GM21786 (cell line): Measurements from ENCODE around the gene SLC30A10.
"Not testable (repeated sequence)": the region's sequence is repeated elsewhere in the genome, so short reads cannot be mapped to it uniquely, and the experiment has no call there.

ENCODE experiments used
- ATAC-seq: cut with Tn5 transposase; IDR thresholded peaks from one replicate; pipeline ENCODE4 v1.9.1; 2021; ENCODE audit not compliant: unreplicated experiment

The SLC30A10 gene

DNA sequence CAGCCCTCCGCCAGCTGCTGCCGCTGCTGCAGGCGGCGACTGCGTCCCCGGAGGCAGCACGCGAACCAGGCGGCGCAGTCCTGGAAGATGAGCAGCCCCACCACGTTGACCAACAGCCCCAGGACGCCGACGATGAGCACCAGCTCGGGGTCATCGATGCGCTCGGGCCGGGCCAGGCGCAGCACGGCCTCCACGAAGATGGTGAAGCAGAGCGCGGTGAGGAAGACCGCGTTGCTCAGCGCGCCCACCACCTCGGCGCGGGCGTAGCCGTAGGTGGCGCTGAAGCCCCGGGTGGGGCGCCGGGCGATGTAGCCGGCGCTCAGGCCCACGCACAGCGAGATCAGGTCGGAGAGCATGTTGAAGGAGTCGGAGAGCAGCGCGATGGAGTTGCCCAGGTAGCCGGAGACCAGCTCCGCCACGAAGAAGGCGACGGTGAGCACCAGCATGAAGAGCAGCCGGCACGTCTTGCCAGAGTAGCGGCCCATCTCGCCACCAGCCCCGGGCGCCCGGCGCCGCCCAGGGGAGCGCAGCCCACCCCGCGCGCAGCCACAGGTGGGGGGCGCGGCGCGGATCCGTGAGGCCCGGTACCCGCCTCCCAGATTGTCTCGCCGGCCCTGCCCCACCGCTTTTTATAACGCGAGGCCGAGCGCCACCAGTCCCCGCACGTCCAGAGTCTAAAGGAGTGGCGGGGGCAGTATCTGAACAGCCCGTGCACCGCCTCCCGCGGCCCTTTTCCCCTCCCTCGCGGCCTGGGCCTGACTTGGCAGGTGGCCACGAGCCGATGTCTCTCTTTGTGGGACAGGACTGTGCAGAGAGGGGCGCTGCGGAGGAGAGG lies at the start of gene SLC30A10:
Gene SLC30A10, minus strand, starts transcription at position 602 of the 835 bp plus-strand sequence. Its CDS starts 117 bp downstream, at position 485.
- no peak for ATAC-seq

DNA sequence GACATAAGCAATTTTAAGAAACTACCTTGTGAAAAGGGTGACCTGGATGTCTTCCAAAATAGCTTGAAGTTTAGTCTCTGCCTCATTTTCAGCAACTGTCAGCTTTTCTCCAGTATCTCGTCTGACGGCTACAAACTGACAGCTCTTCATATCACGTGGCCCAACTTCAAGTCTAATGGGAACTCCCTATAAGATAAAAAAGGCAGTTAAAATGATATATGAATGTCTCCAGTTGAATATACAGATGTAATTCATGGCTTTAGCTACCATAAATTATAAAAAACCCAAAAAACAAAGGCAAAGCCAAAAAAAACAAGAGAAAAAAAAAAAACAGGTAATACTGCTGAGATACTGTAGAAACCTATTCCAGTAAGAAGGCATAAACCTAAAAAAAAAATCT lies 44.9 kb upstream of the SLC30A10 start:
- ATAC-seq = no peak

DNA sequence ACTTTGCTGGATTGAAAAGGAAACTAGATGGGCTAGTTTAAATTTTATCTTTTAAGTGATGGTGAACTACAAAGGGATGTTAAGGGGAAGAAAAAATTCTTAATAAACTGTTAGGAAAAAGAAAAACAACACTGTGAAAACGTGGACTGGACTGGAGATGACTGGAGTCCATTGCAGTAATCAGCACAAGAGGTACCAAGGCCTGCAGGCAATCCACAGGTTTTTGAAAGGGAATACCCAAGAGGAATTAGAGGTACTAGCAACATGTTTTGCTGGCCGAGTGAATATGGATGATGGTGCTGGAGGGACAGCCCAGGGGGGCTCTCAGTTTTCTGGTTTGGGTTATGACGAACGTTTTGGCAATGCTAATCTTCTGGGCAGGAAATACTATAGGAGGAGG lies 39.0 kb upstream of the SLC30A10 start:
- ATAC-seq = no peak

DNA sequence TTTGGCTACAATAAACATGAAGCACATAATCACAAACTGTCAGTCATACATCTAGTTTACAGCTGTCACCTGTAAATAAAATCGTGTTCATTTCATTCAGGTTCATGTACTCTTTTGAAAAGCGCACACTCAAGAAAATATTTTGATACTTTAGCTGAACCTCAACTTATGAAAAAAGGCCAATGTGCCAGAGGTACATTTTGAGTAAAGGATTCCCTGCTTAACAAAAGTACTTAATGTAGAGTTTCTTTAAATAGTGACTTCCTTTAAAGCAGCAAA lies 37.7 kb upstream of the SLC30A10 start:
- ATAC-seq = no peak

DNA sequence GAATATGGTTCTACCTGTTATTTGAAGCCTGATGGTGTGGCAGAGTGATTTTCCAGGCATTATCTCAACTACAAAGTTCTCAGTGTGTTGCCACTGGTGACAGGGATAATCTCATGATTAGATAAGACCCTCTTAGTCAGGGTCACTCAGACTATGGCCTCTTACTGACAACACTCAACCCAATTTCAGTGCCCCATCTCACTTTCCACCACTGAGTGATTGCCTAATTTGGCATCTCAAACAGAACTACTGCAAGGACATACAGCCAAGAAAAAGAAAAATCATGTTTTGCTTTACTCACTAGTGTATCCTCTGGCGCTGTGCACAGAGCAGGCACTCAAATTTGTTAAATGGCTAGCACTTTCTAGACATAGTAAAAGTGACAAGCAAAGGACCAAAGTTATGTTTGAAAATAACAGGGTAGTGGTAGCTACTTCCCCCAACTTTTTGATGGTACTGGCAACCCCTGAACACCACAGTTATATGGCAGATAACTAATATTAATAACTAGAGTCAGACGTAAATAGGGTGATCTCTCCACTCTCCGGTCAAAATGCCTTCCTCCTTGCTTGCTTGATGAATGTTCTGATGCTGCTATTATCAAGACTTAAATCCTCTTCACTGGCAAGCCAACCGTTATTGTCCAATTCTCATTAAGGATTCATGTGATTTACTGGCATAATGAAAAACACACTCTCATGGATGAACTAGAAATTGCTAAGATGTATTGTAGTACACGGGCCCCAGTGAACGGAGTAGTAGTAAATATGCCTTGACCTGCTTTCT lies 37.1 kb upstream of the SLC30A10 start:
- ATAC-seq = no peak

DNA sequence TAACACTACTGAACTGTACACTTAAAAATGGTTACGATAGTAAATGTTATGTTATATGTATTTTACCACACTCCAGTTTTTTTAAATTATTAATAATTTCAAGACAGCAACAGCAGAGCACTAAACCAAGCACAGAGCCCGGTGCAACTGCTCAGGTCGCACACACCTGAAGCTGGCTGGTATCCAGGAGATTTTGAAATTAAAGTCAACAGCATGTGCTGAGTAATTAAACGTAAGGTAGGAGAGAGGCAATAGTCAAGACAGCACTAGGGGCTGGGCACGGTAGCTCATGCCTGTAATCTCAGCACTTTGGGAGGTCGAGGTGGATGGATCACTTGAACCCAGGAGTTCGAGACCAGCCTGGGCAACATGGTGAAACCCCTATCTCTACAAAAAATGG lies 35.1 kb upstream of the SLC30A10 start:
- no peak for ATAC-seq

DNA sequence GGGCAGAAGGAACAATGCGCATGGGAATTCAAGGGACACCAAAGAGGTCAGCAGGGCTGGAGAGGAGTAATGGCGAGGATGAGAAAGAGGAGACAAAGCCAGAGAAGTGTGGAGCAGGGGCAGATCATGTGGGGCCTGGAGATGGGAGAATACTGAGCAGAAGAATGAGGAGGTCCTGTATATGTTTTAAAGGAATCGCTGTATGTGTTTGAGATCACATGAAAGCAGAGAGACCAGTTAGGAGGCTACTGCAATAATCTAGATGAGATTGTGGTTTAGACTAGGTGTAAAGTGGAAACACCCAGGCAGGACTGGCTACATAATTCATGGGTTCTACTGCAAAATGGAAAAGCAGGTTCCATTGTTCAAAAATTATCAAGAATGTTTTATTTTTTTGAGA lies 33.3 kb upstream of the SLC30A10 start:
- no peak for ATAC-seq

DNA sequence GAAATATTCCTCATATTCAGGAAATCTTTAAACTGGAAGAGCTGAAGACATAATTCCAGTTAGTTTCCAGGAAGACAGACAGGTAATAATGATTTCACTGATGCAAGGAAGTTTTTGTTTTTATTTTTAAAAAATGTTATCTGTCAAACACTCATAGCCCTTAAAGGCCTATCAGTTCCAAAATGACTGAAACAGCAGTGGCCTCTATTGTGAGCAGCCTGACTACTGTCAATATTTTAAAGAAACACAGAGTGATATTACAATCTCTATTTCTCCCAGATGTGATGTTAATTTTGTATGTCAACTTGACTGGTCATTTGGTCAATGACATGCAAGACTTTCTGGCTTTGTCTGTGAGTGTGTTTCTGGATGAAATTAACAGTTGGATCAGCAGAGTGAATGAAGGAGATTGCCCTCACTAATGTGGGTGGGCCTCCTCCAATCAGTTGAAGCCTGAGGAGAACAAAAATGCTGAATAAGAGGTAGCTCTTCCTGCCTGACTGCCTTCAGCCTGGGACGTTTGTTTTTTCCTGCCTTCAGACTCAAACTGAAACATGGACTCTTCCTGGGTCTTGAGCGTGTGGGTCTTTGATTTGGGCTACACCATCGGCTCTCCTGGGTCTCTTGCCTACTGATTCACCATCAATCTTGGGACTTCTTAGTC lies 31.3 kb upstream of the SLC30A10 start:
- no peak for ATAC-seq

DNA sequence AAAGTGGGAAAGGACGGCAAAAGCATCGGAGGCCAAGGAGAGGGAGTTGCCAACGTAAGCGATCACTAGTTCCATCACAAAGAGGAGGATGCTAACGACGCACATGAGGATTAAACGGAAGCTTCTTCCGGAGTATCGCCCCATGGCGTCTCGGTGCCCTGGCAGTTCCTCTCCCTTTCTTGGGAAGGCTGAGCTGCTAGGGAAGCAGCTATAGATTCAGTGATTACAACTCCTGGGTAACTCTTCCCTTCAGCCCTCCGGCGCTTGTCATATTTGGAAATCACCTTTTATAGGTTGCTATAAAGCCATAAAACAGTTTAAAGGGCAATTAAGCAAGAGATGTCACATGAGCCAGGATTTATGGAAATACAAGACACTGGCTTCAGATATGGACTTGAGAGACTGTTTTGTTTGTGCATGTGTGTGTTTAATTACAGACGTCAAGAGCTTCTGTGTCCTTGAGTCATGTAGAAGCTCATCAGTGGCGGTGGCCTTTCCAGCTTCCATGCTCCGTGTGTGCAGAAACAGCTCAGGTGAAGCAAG lies 30.6 kb upstream of the SLC30A10 start:
- ATAC-seq = no peak

DNA sequence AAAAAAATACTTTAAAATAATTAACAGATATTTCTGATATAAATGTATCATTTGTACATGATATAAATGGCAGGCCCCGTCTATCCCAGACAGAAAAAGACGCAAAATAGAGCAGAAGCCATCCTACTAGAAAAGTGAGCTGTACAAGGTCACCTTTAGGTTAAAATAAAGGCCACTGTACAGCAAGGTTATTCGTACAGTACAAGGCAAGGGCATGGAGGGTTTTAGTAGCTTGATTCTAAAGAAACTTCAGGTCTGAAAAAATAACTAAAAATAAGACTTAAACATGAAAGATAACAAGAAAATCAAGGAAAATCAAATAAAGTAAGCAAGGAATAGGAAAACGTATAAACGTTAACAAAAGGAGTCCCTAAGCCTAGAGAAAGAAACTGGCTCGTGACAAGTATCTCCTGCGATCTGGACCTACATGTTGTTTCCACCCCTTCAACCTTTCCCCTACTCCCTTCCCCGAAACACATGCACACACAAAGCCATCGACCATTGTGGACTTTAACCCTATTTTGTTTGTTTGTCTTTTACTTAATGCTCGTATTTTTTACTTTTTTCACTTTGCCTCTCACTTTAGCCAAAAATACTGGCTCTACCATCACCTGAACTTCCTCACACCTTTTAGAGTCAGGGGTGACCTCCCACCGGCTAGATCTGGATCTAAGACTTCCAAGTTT lies 26.5 kb upstream of the SLC30A10 start:
- no peak for ATAC-seq

DNA sequence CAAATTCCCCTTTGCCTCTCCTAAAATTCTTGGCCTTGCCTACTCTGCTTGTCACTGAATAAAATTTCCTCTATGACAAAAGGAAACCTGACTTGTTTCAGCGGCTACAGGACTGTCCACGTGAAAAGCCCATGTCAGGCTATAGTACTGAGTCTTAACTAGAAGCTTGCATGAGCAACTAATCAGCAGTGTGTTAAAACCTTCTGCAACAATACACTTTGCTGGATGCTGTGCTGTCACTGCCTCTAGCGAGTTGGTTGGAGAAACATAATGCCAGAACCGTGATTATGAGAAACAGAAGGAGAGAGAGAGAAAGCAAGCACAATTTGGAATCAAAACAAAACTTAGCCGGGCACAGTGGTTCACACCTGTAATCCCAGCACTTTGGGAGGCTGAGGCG lies 25.7 kb upstream of the SLC30A10 start:
- no peak for ATAC-seq

DNA sequence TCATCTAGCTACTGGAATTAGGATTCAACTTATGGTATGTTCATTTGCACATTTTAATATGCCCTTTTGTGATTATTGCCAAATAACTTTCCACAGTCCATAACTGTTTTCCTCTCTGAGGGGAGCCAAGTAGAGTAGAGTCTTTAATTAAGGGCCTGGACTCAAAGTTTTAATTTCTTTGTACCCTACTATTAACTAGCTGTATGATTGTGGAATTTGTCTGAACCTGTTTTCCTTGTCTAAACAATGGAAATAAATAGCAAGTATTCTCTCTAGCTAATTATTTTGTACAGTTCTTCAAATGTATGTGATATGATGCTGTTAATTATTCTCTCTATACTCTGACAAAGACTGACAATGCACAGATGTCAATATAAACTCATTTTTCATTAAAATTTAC lies 24.0 kb upstream of the SLC30A10 start:
- ATAC-seq = no peak

DNA sequence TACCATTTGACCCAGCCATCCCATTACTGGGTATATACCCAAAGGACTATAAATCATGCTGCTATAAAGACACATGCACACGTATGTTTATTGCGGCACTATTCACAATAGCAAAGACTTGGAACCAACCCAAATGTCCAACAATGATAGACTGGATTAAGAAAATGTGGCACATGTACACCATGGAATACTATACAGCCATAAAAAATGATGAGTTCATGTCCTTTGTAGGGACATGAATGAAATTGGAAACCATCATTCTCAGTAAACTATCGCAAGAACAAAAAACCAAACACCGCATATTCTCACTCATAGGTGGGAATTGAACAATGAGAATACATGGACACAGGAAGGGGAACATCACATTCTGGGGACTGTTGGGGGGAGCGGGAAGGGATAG lies 20.9 kb upstream of the SLC30A10 start:
- ATAC-seq = not testable (repeated sequence)

DNA sequence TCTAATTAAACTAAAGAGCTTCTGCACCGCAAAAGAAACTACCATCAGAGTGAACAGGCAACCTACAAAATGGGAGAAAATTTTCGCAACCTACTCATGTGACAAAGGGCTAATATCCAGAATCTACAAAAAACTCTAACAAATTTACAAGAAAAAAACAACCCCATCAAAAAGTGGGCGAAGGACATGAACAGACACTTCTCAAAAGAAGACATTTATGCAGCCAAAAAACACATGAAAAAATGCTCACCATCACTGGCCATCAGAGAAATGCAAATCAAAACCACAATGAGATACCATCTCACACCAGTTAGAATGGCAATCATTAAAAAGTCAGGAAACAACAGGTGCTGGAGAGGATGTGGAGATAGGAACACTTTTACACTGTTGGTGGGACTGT lies 20.4 kb upstream of the SLC30A10 start:
- ATAC-seq = not testable (repeated sequence)

DNA sequence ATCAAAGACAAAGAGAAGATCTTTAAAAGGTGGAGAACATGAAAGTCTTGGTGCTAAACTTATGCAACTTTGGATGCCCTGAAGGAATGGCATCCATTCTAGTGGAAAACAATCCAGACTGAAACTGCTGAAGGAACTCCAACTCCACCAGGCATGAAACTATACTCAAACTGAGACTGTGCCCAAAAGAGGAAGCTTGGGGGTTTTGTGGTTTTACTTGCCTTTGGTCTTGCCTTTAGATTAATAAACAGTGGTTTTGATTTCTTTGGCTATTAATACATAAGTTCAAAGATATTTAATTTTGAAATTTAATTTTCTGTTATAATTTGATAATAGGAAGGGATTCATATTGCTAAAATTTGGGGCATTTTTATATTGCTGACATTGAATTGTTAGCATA lies 17.4 kb upstream of the SLC30A10 start:
- ATAC-seq = no peak

DNA sequence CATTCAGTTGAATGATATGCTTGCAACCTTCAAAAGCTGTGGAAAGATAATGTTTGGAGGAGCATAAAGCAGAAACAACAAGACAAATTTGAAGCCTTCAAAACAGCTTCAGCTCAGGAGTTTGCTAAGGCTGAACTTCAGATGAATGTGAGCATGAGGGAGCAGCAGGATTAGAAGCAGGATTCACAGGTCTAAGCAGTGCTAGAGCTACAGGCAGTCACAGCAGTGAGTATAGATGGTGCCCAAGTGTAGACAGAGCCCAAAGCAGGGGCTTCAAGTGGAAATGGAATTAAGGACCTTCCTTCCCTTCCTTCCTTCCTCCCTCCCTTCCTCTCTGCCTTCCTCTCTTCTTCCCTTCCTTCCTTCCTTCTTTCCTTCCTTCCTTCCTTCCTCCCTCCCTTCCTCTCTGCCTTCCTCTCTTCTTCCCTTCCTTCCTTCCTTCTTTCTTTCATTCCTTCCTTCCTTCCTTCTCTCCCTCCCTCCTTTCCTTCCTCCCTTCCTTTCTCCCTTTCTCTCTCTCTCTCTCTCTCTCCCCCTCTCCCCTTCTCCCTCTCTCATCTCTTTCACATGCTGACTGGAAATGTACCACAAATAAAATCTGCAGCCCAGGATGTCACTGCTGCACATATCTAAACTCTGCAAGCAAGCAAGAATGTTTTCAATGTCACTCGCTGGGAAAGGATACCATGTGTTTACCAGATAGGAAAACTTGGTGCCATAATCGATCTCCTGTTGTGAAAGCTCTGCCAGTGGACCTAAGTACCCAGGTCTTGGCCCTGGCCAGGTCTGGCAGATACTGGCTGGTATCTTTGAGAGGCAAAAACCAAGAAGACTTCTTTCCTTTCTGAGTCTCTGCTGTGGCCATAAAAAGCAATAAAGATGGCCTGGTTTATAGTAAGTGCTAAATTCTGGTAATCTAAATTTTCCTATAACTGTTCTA lies 13.1 kb upstream of the SLC30A10 start:
- no peak for ATAC-seq

DNA sequence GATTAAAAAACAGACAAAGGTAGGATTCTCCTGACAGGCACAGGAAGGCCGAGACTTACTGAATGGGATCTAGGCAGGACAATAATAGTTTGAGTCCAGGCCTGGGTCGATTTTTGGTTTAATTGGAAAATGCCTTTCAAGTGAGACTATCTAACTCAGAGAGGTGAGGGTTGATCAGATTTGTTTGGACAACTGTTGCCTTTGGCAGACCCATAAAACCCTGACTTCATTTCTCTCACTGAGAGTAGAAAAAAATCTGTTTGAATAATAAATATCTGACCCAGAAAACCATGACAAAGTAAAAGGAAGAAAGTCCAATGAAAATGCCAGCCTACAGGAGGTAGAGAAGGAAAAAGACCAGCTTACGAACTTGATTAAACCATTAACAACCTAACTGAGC lies 12.3 kb upstream of the SLC30A10 start:
- no peak for ATAC-seq

DNA sequence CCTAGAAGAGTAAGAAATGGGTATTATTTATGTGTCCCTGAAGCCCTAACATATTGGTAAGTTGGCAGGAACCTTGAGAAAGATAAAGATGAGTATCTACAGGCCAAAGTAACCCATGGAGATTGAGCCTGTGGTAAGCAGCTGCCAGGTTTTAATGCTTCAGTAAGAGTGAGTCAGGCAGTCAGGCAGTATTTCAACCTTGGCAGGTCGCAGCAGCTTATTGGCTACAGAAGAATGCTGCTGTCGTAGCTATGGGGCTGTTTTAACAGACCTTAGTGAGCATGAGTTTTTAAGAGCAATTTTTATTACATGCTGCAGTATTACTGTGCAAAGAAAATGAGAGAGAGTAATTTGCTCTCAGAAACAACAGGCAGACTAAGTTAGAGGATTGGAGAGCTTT lies 10.3 kb upstream of the SLC30A10 start:
- ATAC-seq = no peak

DNA sequence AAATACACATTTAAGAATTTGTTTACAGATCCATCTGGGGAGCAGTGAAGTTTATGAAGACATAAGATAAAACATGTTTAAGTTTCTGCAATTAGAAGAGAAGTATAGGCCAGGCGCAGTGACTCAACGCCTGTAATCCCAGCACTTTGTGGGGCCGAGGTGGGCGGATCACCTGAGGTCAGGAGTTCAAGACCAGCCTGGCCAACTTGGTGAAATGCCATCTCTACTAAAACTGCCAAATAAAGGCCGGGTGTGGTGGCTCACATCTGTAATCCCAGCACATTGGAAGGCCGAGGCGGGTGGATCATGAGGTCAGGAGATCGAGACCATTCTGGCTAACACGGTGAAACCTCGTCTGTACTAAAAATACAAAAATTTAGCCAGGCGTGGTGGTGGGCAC lies 5.4 kb upstream of the SLC30A10 start:
- not testable (repeated sequence) for ATAC-seq

DNA sequence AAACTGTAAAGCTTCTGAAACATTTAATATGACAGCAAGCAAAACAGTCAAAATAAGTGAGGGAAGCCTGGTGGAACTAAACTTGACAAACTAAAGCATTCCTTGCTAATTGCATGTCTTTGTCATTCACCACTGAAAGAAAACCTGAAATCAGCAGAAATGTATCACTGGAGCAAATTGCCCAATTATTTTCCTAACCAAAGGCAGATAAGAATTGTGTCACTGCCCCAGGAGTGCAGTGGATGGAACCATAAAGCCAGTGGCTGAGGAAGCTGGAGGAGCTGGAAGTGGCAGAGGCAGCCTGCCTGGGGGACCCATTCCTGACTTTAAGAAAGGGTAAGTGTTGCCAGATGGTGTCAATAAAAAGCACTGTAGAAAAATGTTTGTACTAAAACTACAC lies 2.7 kb upstream of the SLC30A10 start:
- no peak for ATAC-seq
